Mucosa of stomach (tissue), 1 donor: Measurements from ENCODE around the gene CRB1.

ENCODE experiments used
- H3K27me3 ChIP-seq: one replicate; pipeline ENCODE4 v1.7.0; 2013; ENCODE audit warnings: mild to moderate bottlenecking, low read length; ENCODE audit not compliant: control insufficient read depth, insufficient read depth
- H3K36me3 ChIP-seq: one replicate; pipeline ENCODE4 v1.7.0; 2013; ENCODE audit warnings: low read length; ENCODE audit not compliant: control insufficient read depth, insufficient read depth
- H3K4me1 ChIP-seq: one replicate; pipeline ENCODE4 v1.7.0; 2013; ENCODE audit warnings: mild to moderate bottlenecking, low read length; ENCODE audit not compliant: control insufficient read depth, insufficient read depth
- H3K4me3 ChIP-seq: one replicate; pipeline ENCODE4 v1.7.0; 2013; ENCODE audit warnings: low read length
- H3K9ac ChIP-seq: one replicate; pipeline ENCODE4 v1.7.0; 2013; ENCODE audit warnings: mild to moderate bottlenecking, low read length, moderate library complexity
- H3K9me3 ChIP-seq: one replicate; pipeline ENCODE4 v1.7.0; 2013; ENCODE audit warnings: mild to moderate bottlenecking, low read length, moderate library complexity; ENCODE audit not compliant: control insufficient read depth
- donor health status: Pancreatic carcinoma.

CRB1 gene

GRCh38 chr1:197330213-197330612 is 62.2 kb downstream of the CRB1 start:
- Histone ChIP-seq H3K36me3 (no peaks in the 10 kb centered on the region), H3K4me1 (no peaks in the 10 kb centered on the region), H3K9ac (no peak overlapping the region), H3K9me3 (no peaks in the 10 kb centered on the region), H3K27me3 (no peaks in the 10 kb centered on the region), H3K4me3 (no peak overlapping the region)

- Histone ChIP-seq H3K9me3 (no peaks in the 10 kb centered on the region), H3K4me1 (no peaks in the 10 kb centered on the region), H3K4me3 (no peak overlapping the region), H3K9ac (no peak overlapping the region), H3K27me3 (no peaks in the 10 kb centered on the region), H3K36me3 (no peaks in the 10 kb centered on the region)
Observed at GRCh38 chr1:197331565-197331964, 63.5 kb downstream of the CRB1 start.

GRCh38 chr1:197333041-197333440 is 65.0 kb downstream of the CRB1 start:
- Histone ChIP-seq H3K4me3 (no peak overlapping the region), H3K36me3 (no peaks in the 10 kb centered on the region), H3K27me3 (no peaks in the 10 kb centered on the region), H3K9me3 (no peaks in the 10 kb centered on the region), H3K9ac (no peak overlapping the region), H3K4me1 (no peaks in the 10 kb centered on the region)

GRCh38 chr1:197336571-197336970 is 68.5 kb downstream of the CRB1 start:
- H3K36me3 ChIP-seq: no peaks in the 10 kb centered on the region
- H3K9me3 ChIP-seq: no peaks in the 10 kb centered on the region
- no peak overlapping the region for H3K4me3 ChIP-seq
- no peaks in the 10 kb centered on the region for H3K4me1 ChIP-seq
- peaks cover 3% of the 10 kb centered on the region for H3K27me3 ChIP-seq
- no peak overlapping the region for H3K9ac ChIP-seq

- Histone ChIP-seq H3K4me3 (no peak overlapping the region), H3K36me3 (no peaks in the 10 kb centered on the region), H3K27me3 (peaks cover 3% of the 10 kb centered on the region), H3K9me3 (no peaks in the 10 kb centered on the region), H3K9ac (no peak overlapping the region), H3K4me1 (no peaks in the 10 kb centered on the region)
Observed at GRCh38 chr1:197339106-197340060, 71.3 kb downstream of the CRB1 start.

GRCh38 chr1:197341626-197342025 is 73.6 kb downstream of the CRB1 start:
- H3K4me3 ChIP-seq: no peak overlapping the region
- no peak overlapping the region for H3K9ac ChIP-seq
- H3K4me1 ChIP-seq: no peaks in the 10 kb centered on the region
- H3K36me3 ChIP-seq: no peaks in the 10 kb centered on the region
- H3K27me3 ChIP-seq: peaks cover 3% of the 10 kb centered on the region
- H3K9me3 ChIP-seq: no peaks in the 10 kb centered on the region

- Histone ChIP-seq H3K4me3 (no peak overlapping the region), H3K9ac (no peak overlapping the region), H3K4me1 (no peaks in the 10 kb centered on the region), H3K27me3 (peaks cover 3% of the 10 kb centered on the region), H3K36me3 (no peaks in the 10 kb centered on the region), H3K9me3 (no peaks in the 10 kb centered on the region)
Observed at GRCh38 chr1:197342044-197342565, 74.1 kb downstream of the CRB1 start.

GRCh38 chr1:197342669-197343068 is 74.6 kb downstream of the CRB1 start:
- no peaks in the 10 kb centered on the region for H3K9me3 ChIP-seq
- H3K36me3 ChIP-seq: no peaks in the 10 kb centered on the region
- no peak overlapping the region for H3K9ac ChIP-seq
- H3K4me1 ChIP-seq: no peaks in the 10 kb centered on the region
- H3K4me3 ChIP-seq: no peak overlapping the region
- peaks cover 3% of the 10 kb centered on the region for H3K27me3 ChIP-seq

GRCh38 chr1:197343663-197344273 is 75.7 kb downstream of the CRB1 start:
- no peak overlapping the region for H3K9ac ChIP-seq
- no peaks in the 10 kb centered on the region for H3K4me1 ChIP-seq
- no peaks in the 10 kb centered on the region for H3K9me3 ChIP-seq
- H3K36me3 ChIP-seq: no peaks in the 10 kb centered on the region
- H3K4me3 ChIP-seq: no peak overlapping the region
- peaks cover 3% of the 10 kb centered on the region for H3K27me3 ChIP-seq

- Histone ChIP-seq H3K9ac (no peak overlapping the region), H3K4me3 (no peak overlapping the region), H3K9me3 (no peaks in the 10 kb centered on the region), H3K4me1 (no peaks in the 10 kb centered on the region), H3K27me3 (no peaks in the 10 kb centered on the region), H3K36me3 (no peaks in the 10 kb centered on the region)
Observed at GRCh38 chr1:197351821-197352440, 83.9 kb downstream of the CRB1 start.

- H3K4me3 ChIP-seq: no peak overlapping the region
- no peaks in the 10 kb centered on the region for H3K27me3 ChIP-seq
- H3K4me1 ChIP-seq: no peaks in the 10 kb centered on the region
- no peaks in the 10 kb centered on the region for H3K9me3 ChIP-seq
- no peaks in the 10 kb centered on the region for H3K36me3 ChIP-seq
- H3K9ac ChIP-seq: no peak overlapping the region
Observed at GRCh38 chr1:197355248-197355995, 87.4 kb downstream of the CRB1 start.
